Gastroesophageal sphincter (tissue), 4 donors: ENCODE data around the gene ZNF74. TPM values are rescaled to one million over a fixed set of nuclear protein-coding genes. Genes with fewer than 3 reads are reported as not detected.
"Not testable (repeated sequence)": the region's sequence is repeated elsewhere in the genome, so short reads cannot be mapped to it uniquely, and the experiment has no call there.

Experiments
- ATAC-seq: fragments of 150-250 bp; one replicate; pipeline ENCODE4 v1.9.1; 2016; ENCODE audit warnings: mild to moderate bottlenecking, moderate library complexity
- H3K27ac ChIP-seq, 4 donors: fragments of 200-600 bp; sonication (generic) in 3 of 4; 1 replicate in 3 of 4; 2 replicates in 1 of 4; pipeline ENCODE4 v1.5.1; 2016 to 2019
- H3K27me3 ChIP-seq: fragments of 200-600 bp; sonication (generic); one replicate; pipeline ENCODE4 v1.5.1; 2019
- H3K36me3 ChIP-seq, 2 donors: fragments of 200-600 bp; sonication (generic); one replicate each; pipeline ENCODE4 v1.5.1; 2019; ENCODE audit warnings: control low read depth in 1 of 2
- H3K4me1 ChIP-seq, 3 donors: fragments of 200-600 bp; sonication (generic); 1 replicate in 2 of 3; 2 replicates in 1 of 3; pipeline ENCODE4 v1.5.1; 2016 to 2019; ENCODE audit warnings: control low read depth in 2 of 3
- H3K4me3 ChIP-seq, 2 donors: fragments of 200-600 bp; sonication (generic); one replicate each; pipeline ENCODE4 v1.5.1; 2019; ENCODE audit warnings: mild to moderate bottlenecking in 1 of 2, moderate library complexity in 1 of 2
- H3K9me3 ChIP-seq, 3 donors: fragments of 200-600 bp; sonication (generic); one replicate each; pipeline ENCODE4 v1.5.1; 2017 to 2019; ENCODE audit warnings: control low read depth in 2 of 3
- CTCF ChIP-seq, 4 experiments: fragments of 200-600 bp in 2 of 4; fragments of 450-650 bp in 2 of 4; sonication (generic) in 1 of 4; IDR thresholded peaks; one replicate each; pipeline ENCODE4 v1.5.1; 2017 to 2019; ENCODE audit warnings: antibody characterized with exemption in 4 of 4, mild to moderate bottlenecking in 2 of 4, moderate library complexity in 2 of 4
- EP300 ChIP-seq: sonication (generic); formaldehyde crosslinking; IDR thresholded peaks from one replicate; pipeline ENCODE4 v1.6.1; 2017; ENCODE audit warnings: antibody characterized with exemption, mild to moderate bottlenecking
- POLR2A ChIP-seq, 2 donors: fragments of 450-650 bp; IDR thresholded peaks; one replicate each; pipeline ENCODE4 v1.6.1; 2017; ENCODE audit warnings: antibody characterized with exemption in 2 of 2, mild to moderate bottlenecking in 2 of 2, moderate library complexity in 1 of 2
- POLR2AphosphoS5 ChIP-seq: sonication (generic); formaldehyde crosslinking; IDR thresholded peaks from one replicate; pipeline ENCODE4 v1.6.1; 2017; ENCODE audit warnings: antibody characterized with exemption
- WGBS, 2 donors: methylation state at CpG; one replicate each; pipeline ENCODE4 v1.1.5; 2018; ENCODE audit warnings: low coverage in 1 of 2; 5-methylcytosine and 5-hydroxymethylcytosine counted together
- total RNA-seq, 4 donors: library from RNA; depleted of rRNA; stranded (reverse); fragments of >200 nt; gene quantifications; one replicate each; pipeline ENCODE4 v1.1.0, GENCODE V29; 2016

ZNF74 gene
- total RNA-seq, 4 donors from 2014 or later: 8.6 to 19.9 (median 11.1) TPM

GRCh38 chr22:20391222-20391621 lies 2.7 kb upstream of the ZNF74 start:
- no peak for ATAC-seq
- Histone ChIP-seq H3K4me3 (no peak overlapping the region), H3K27me3 (peaks cover 4% of the 10 kb centered on the region), H3K36me3 (no peaks in the 10 kb centered on the region), H3K27ac (no peak overlapping the region), H3K4me1 (peaks cover 0 to 25% (median 10%) of the 10 kb centered on the region in 3 donors), H3K9me3 (no peaks in the 10 kb centered on the region)
- no peak for TF ChIP-seq EP300
- TF ChIP-seq POLR2A (IDR thresholded peaks at IDR 0.05): no peak
- TF ChIP-seq CTCF (IDR thresholded peaks at IDR 0.05): no peak
- TF ChIP-seq POLR2AphosphoS5: no peak
- WGBS, 2 donors: 83 to 86% methylated on average over 1 to 4 of the region's 4 CpGs

DNA sequence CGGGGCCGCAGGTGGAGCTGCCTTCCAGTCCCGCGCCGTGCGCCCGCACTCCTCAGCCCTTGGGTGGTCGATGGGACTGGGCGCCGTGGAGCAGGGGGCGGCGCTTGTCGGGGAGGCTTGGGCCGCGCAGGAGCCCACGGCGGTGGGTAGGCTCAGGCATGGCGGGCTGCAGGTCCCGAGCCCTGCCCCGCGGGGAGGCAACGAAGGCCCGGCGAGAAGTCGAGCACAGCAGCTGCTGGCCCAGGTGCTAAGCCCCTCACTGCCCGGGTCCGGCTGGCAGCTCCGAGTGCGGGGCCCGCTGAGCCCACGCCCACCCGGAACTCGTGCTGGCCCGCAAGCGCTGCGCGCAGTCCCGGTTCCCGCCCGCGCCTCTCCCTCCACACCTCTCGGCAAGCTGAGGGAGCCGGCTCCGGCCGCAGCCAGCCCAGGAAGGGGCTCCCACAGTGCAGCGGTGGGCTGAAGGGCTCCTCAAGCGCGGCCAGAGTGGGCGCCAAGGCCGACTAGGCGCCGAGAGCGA lies 1.5 kb upstream of the ZNF74 start:
- not testable (repeated sequence) for H3K4me3 ChIP-seq, H3K36me3 ChIP-seq, H3K27ac ChIP-seq, ATAC-seq, H3K9me3 ChIP-seq, H3K27me3 ChIP-seq
- no CpG with 5 or more reads among the region's 53 CpGs for WGBS, 2 donors
- H3K4me1 ChIP-seq: peaks cover 0 to 33% (median 10%) of the 10 kb centered on the region in 3 donors

DNA sequence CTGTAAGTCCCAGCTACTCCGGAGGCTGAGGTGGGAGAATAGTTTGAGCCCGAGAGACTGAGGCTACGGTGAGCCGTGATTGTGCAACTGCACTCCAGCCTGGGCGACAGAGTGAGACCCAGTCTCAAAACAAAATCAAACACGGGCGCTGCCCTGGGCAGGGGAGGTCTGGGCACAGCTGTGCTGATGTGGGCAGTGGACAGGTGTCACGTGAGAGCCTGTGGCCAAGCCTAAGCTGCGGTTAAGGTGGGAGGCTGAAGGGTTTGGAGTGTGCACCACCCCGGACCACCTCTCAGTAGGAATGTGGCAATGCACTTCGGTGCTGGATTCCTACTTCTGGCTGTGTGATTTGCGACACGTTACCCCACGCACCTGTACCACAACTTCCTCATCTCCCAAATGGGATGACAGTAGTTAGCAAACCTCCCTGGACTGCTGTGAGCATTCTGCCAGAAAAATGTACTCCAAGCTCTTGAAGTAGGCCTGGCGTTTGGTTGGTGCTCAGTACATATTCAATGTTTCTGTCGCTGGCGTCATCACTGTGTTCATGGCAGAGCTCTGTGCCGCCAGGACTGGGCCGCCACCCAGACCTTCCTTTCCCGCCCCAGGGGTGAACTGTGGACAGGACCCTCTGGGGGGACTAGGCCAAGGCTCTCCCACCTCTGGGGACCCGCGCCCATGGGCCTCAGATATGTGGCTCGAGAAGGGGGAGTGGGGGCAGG lies 807 bp upstream of the ZNF74 start:
- Histone ChIP-seq H3K27me3 (no peaks in the 10 kb centered on the region), H3K9me3 (no peaks in the 10 kb centered on the region), H3K4me1 (peaks cover 0 to 33% (median 10%) of the 10 kb centered on the region in 3 donors), H3K27ac (peak overlapping the region in 3 of 4 donors; percentile 79 to 82 (median 82)), H3K36me3 (no peaks in the 10 kb centered on the region), H3K4me3 (peak overlapping the region; percentile 70 to 84)
- no peak for TF ChIP-seq EP300
- TF ChIP-seq POLR2AphosphoS5: no peak
- TF ChIP-seq POLR2A (IDR thresholded peaks at IDR 0.05): no peak
- TF ChIP-seq CTCF (IDR thresholded peaks at IDR 0.05): no peak
- 87 to 93% methylated on average over 3 to 13 of the region's 23 CpGs for WGBS, 2 donors
- no peak for ATAC-seq

- Histone ChIP-seq H3K27me3 (no peaks in the 10 kb centered on the region), H3K4me1 (peaks cover 0 to 33% (median 10%) of the 10 kb centered on the region in 3 donors), H3K27ac (no peak overlapping the region), H3K9me3 (no peaks in the 10 kb centered on the region), H3K4me3 (peak overlapping the region in 1 of 2 donors; percentile 84), H3K36me3 (no peaks in the 10 kb centered on the region)
- 83 to 90% methylated on average over 2 to 8 of the region's 20 CpGs for WGBS, 2 donors
- TF ChIP-seq POLR2A (IDR thresholded peaks at IDR 0.05) (no peak), POLR2AphosphoS5 (no peak), EP300 (no peak), CTCF (IDR thresholded peaks at IDR 0.05) (no peak)
- ATAC-seq: no peak
Measured at GRCh38 chr22:20395181-20395906, 1.4 kb downstream of the ZNF74 start.

DNA sequence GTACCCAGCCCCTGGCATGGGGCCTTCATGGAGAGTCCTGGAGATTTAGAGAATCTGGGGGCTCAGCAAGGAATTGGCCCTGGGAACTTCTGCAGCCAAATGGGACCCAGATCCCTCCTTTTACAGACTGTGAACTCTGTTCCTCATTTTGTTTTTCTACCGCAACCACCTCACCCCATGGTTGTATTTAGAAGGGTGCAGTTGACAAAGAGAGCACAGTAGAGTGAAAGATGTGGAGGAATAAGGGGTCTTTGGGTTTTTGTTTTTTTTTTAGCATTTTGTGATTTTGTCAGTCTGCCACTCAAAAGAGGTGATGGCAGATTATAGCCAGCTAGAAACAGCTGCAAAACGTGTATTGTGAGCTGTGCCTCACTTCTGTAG lies 1.9 kb downstream of the ZNF74 start:
- no peak for ATAC-seq
- TF ChIP-seq CTCF (IDR thresholded peaks at IDR 0.05): no peak
- no peak for TF ChIP-seq POLR2A (IDR thresholded peaks at IDR 0.05)
- TF ChIP-seq EP300: no peak
- no peak for TF ChIP-seq POLR2AphosphoS5
- Histone ChIP-seq H3K36me3 (peaks cover 0 to 4% of the 10 kb centered on the region in 2 donors), H3K4me1 (peaks cover 0 to 33% (median 10%) of the 10 kb centered on the region in 3 donors), H3K27me3 (no peaks in the 10 kb centered on the region), H3K27ac (no peak overlapping the region), H3K9me3 (no peaks in the 10 kb centered on the region), H3K4me3 (no peak overlapping the region)
- 43 to 58% methylated on average over 1 to 2 of the region's 2 CpGs for WGBS, 2 donors
